H9 (cell line): Measurements from ENCODE around the gene PHACTR4. TPM values are rescaled to one million over a fixed set of nuclear protein-coding genes. Genes with fewer than 3 reads are reported as not detected.

Experiments used
- DNase-seq: peaks from one replicate; pipeline ENCODE4 v3.0.0-alpha.2; 2017
- H2AFZ ChIP-seq: one replicate; pipeline ENCODE4 v1.6.1; 2013; ENCODE audit warnings: mild to moderate bottlenecking, low read length, control low read depth, moderate library complexity
- H2AK5ac ChIP-seq: 2 replicates; pipeline ENCODE4 v1.6.1; 2013; ENCODE audit warnings: low read length, control low read depth, mixed read lengths; ENCODE audit not compliant: insufficient read length
- H2BK120ac ChIP-seq: one replicate; pipeline ENCODE4 v1.6.1; 2013; ENCODE audit warnings: low read depth, mild to moderate bottlenecking, low read length, control low read depth, inconsistent platforms; ENCODE audit not compliant: poor library complexity, severe bottlenecking
- H2BK12ac ChIP-seq: 2 replicates; pipeline ENCODE4 v1.6.1; 2013; ENCODE audit warnings: low read length, control low read depth, mixed read lengths, low read depth; ENCODE audit not compliant: insufficient read length
- H2BK15ac ChIP-seq: 2 replicates; pipeline ENCODE4 v1.6.1; 2013; ENCODE audit warnings: low read depth, low read length, control low read depth
- H2BK20ac ChIP-seq: one replicate; pipeline ENCODE4 v1.6.1; 2013; ENCODE audit warnings: low read depth, mild to moderate bottlenecking, low read length, control low read depth, inconsistent platforms; ENCODE audit not compliant: poor library complexity, severe bottlenecking
- H2BK5ac ChIP-seq: 2 replicates; pipeline ENCODE4 v1.6.1; 2013; ENCODE audit warnings: low read length, control low read depth, mixed read lengths; ENCODE audit not compliant: insufficient read length
- H3K14ac ChIP-seq: 2 replicates; pipeline ENCODE4 v1.6.1; 2013; ENCODE audit warnings: low read length, control low read depth; ENCODE audit not compliant: insufficient read depth
- H3K18ac ChIP-seq: 2 replicates; pipeline ENCODE4 v1.6.1; 2013; ENCODE audit warnings: low read depth, mild to moderate bottlenecking, mixed read lengths, low read length, control low read depth; ENCODE audit not compliant: insufficient read length
- H3K23ac ChIP-seq: 2 replicates; pipeline ENCODE4 v1.6.1; 2013; ENCODE audit warnings: low read length, control low read depth, mixed read lengths, low read depth; ENCODE audit not compliant: insufficient read length
- H3K23me2 ChIP-seq: 2 replicates; pipeline ENCODE4 v1.6.1; 2013; ENCODE audit warnings: low read depth, mild to moderate bottlenecking, mixed read lengths, low read length, control low read depth; ENCODE audit not compliant: insufficient read length, poor library complexity, severe bottlenecking
- H3K27ac ChIP-seq: 2 replicates; pipeline ENCODE4 v1.5.1; 2013; ENCODE audit warnings: low read length, control low read depth, mixed read lengths, low read depth; ENCODE audit not compliant: insufficient read length
- H3K27me3 ChIP-seq: 2 replicates; pipeline ENCODE4 v1.6.1; 2013; ENCODE audit warnings: low read length, control low read depth, inconsistent platforms; ENCODE audit not compliant: insufficient read depth
- H3K4ac ChIP-seq: 2 replicates; pipeline ENCODE4 v1.6.1; 2013; ENCODE audit warnings: low read depth, mild to moderate bottlenecking, control low read depth, inconsistent platforms, low read length, moderate library complexity
- H3K4me1 ChIP-seq: 2 replicates; pipeline ENCODE4 v1.6.1; 2013; ENCODE audit warnings: low read length, control low read depth, inconsistent platforms; ENCODE audit not compliant: insufficient read depth
- H3K4me2 ChIP-seq: 2 replicates; pipeline ENCODE4 v1.6.1; 2013; ENCODE audit warnings: low read length, control low read depth, mixed read lengths; ENCODE audit not compliant: insufficient read length, insufficient read depth
- H3K56ac ChIP-seq: 2 replicates; pipeline ENCODE4 v1.6.1; 2013; ENCODE audit warnings: low read depth, mild to moderate bottlenecking, mixed read lengths, low read length, control low read depth; ENCODE audit not compliant: insufficient read length
- H3K79me1 ChIP-seq: 2 replicates; pipeline ENCODE4 v1.6.1; 2013; ENCODE audit warnings: low read depth, mild to moderate bottlenecking, moderate library complexity, low read length, control low read depth, inconsistent platforms; ENCODE audit not compliant: insufficient read depth, poor library complexity, severe bottlenecking
- H3K79me2 ChIP-seq: 2 replicates; pipeline ENCODE4 v1.6.1; 2013; ENCODE audit warnings: low read length, control low read depth, inconsistent platforms; ENCODE audit not compliant: insufficient read depth
- H3K9ac ChIP-seq: 2 replicates; pipeline ENCODE4 v1.6.1; 2013; ENCODE audit warnings: low read length, control low read depth, mixed read lengths; ENCODE audit not compliant: insufficient read length; ENCODE audit errors: extremely low read depth
- H3K9me3 ChIP-seq: one replicate; pipeline ENCODE4 v1.6.1; 2013; ENCODE audit warnings: low read depth, low read length, inconsistent platforms; ENCODE audit not compliant: control insufficient read depth
- H3T11ph ChIP-seq: one replicate; pipeline ENCODE4 v1.6.1; 2013; ENCODE audit warnings: mild to moderate bottlenecking, low read length, control low read depth, inconsistent platforms
- H4K20me1 ChIP-seq: one replicate; pipeline ENCODE4 v1.6.1; 2013; ENCODE audit not compliant: control insufficient read depth, insufficient read length, insufficient read depth
- H4K5ac ChIP-seq: 2 replicates; pipeline ENCODE4 v1.6.1; 2013; ENCODE audit warnings: low read depth, mild to moderate bottlenecking, mixed read lengths, low read length, control low read depth; ENCODE audit not compliant: insufficient read length
- H4K8ac ChIP-seq: replicated peaks from 2 replicates; pipeline ENCODE4 v1.6.1; 2013; ENCODE audit warnings: low read length, control low read depth, mixed read lengths, low read depth; ENCODE audit not compliant: insufficient read length
- H4K91ac ChIP-seq: 2 replicates; pipeline ENCODE4 v1.6.1; 2013; ENCODE audit warnings: low read depth, mild to moderate bottlenecking, moderate library complexity, mixed read lengths, low read length, control low read depth; ENCODE audit not compliant: insufficient read length
- H3K27ac Mint-ChIP-seq, 3 experiments: 2 replicates in 2 of 3; 3 replicates in 1 of 3; pipeline ENCODE4 v1.8.0; 2020 to 2021; ENCODE audit warnings: mixed read lengths in 3 of 3, mild to moderate bottlenecking in 1 of 3, moderate library complexity in 1 of 3
- H3K27me3 Mint-ChIP-seq: 2 replicates; pipeline ENCODE4 v1.8.0; 2021; ENCODE audit warnings: low read depth, mild to moderate bottlenecking, moderate library complexity, mixed read lengths
- H3K36me3 Mint-ChIP-seq, 3 experiments: 2 replicates in 2 of 3; 3 replicates in 1 of 3; pipeline ENCODE4 v1.8.0; 2020 to 2021; ENCODE audit warnings: low read depth in 3 of 3, mixed read lengths in 3 of 3; ENCODE audit not compliant: insufficient read depth in 1 of 3
- H3K4me1 Mint-ChIP-seq, 2 experiments: 2 replicates each; pipeline ENCODE4 v1.8.0; 2020; ENCODE audit warnings: mixed read lengths in 2 of 2
- H3K4me3 Mint-ChIP-seq, 2 experiments: 2 replicates in 1 of 2; 3 replicates in 1 of 2; pipeline ENCODE4 v1.8.0; 2020 to 2021; ENCODE audit warnings: mild to moderate bottlenecking in 2 of 2, mixed read lengths in 2 of 2, moderate library complexity in 1 of 2
- H3K9me3 Mint-ChIP-seq, 2 experiments: 2 replicates in 1 of 2; 3 replicates in 1 of 2; pipeline ENCODE4 v1.8.0; 2020; ENCODE audit warnings: mild to moderate bottlenecking in 2 of 2, mixed read lengths in 2 of 2, moderate library complexity in 1 of 2
- CTCF ChIP-seq: fragments of 200-600 bp; sonication (generic); conservative IDR thresholded peaks from 3 replicates; pipeline ENCODE4 v1.8.0; 2021; ENCODE audit warnings: antibody characterized with exemption, mild to moderate bottlenecking
- WGBS: extraction: QIAGEN DNeasy Blood & Tissue Kit; methylation state at CpG from one replicate; pipeline ENCODE4 v1.1.7; 2013; ENCODE audit warnings: missing lambda C conversion rate, low lambda C conversion rate, mixed read lengths; ENCODE audit not compliant: insufficient read length; ENCODE audit errors: extremely low coverage; 5-methylcytosine and 5-hydroxymethylcytosine counted together
- total RNA-seq: library from RNA; stranded (reverse); gene quantifications from 2 replicates; pipeline ENCODE4 v1.2.1, GENCODE V29; 2021

The PHACTR4 gene
- total RNA-seq, 1 experiment from 2014 or later: 54.0 TPM

DNA sequence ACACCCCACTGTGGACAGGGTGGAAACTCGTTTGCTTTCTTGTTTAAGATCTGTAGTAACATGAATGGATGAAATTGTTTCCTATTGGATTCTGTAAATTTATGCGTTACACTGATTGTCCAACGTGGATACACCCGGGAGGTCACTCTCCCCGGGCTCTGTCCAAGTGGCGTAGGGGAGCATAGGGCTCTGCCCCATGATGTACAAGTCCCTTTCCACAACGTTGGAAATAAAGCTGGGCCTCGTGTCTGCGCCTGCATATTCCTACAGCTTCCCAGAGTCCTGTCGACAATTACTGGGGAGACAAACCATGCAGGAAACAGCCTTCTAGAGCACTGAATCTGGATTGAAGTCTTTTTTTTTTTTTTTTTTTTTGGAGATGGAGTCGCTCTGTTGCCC lies 137.7 kb downstream of the PHACTR4 start:
- Histone ChIP-seq H2BK15ac (no peak overlapping the region), H4K8ac (no peak overlapping the region), H3K9me3 (no peaks in the 10 kb centered on the region), H3K9ac (peak overlapping the region; percentile 99), H3K27ac (peak overlapping the region; percentile 89), H3K4me1 (peaks cover 2% of the 10 kb centered on the region; the same call in 1 of the 2 replicates), H3K27me3 (no peaks in the 10 kb centered on the region), H3K23me2 (peaks cover 4% of the 10 kb centered on the region), H4K5ac (no peak overlapping the region), H3K18ac (peak overlapping the region; percentile 3), H2BK5ac (no peak overlapping the region), H3K14ac (peak overlapping the region; percentile 83; the same call in 1 of the 2 replicates), H4K20me1 (peaks cover 3% of the 10 kb centered on the region), H4K91ac (no peak overlapping the region), H2BK12ac (no peak overlapping the region), H3K79me2 (0 out of 2 replicates have a peak, but pooled peaks cover 2% of the 10 kb centered on the region), H3K56ac (no peak overlapping the region), H2BK120ac (no peak overlapping the region), H3K4me2 (peak overlapping the region; percentile 65), H3K4ac (no peak overlapping the region), H3K79me1 (no peaks in the 10 kb centered on the region), H2AFZ (no peak overlapping the region), H2BK20ac (no peak overlapping the region), H2AK5ac (no peak overlapping the region), H3K23ac (no peak overlapping the region), H3T11ph (no peak overlapping the region)
- WGBS: no CpG with 5 or more reads among the region's 11 CpGs
- peaks cover 59 to 68% (median 65%) of the 10 kb centered on the region in 3 experiments for H3K36me3 Mint-ChIP-seq
- TF ChIP-seq CTCF: no peak
- H3K4me3 Mint-ChIP-seq: peak overlapping the region; percentile 97
- H3K27me3 Mint-ChIP-seq: peaks cover 44% of the 10 kb centered on the region
- peaks cover 18 to 37% of the 10 kb centered on the region in 2 experiments for H3K4me1 Mint-ChIP-seq
- peak overlapping the region; percentile 99 for H3K27ac Mint-ChIP-seq
- peaks cover 7 to 8% of the 10 kb centered on the region in 2 experiments for H3K9me3 Mint-ChIP-seq
- DNase-seq: no peak
